ENCODE data around the gene DLG1.
A peak's percentile ranks its signal among the peaks of the same experiment; 100 is the strongest.

The DLG1 gene

GRCh38 chr3:197008436-197009209 lies 289.8 kb downstream of the DLG1 start:
- DNase-seq, result no peak

- no peak for DNase-seq
Measured at GRCh38 chr3:197007953-197008352, 290.5 kb downstream of the DLG1 start.

GRCh38 chr3:197007296-197007940 lies 291.0 kb downstream of the DLG1 start:
- DNase-seq, result no peak

GRCh38 chr3:197006860-197007259 lies 291.6 kb downstream of the DLG1 start:
- DNase-seq, result no peak

GRCh38 chr3:197006446-197006845 lies 292.0 kb downstream of the DLG1 start:
- DNase-seq, result no peak

GRCh38 chr3:197003461-197004385 lies 294.7 kb downstream of the DLG1 start:
- DNase-seq, result no peak

- DNase-seq, result peak; percentile 38
Measured at GRCh38 chr3:197002701-197003454, 295.5 kb downstream of the DLG1 start.

- DNase-seq, result no peak
Measured at GRCh38 chr3:197001972-197002700, 296.3 kb downstream of the DLG1 start.

- DNase-seq, result no peak
Measured at GRCh38 chr3:197001106-197001971, 297.1 kb downstream of the DLG1 start.

- no peak for DNase-seq
Measured at GRCh38 chr3:197000211-197000610, 298.2 kb downstream of the DLG1 start.

GRCh38 chr3:196998966-196999760 lies 299.2 kb downstream of the DLG1 start:
- DNase-seq, result no peak

GRCh38 chr3:196997311-196997710 lies 301.1 kb downstream of the DLG1 start:
- DNase-seq, result no peak

GRCh38 chr3:196996454-196997265 lies 301.8 kb downstream of the DLG1 start:
- DNase-seq, result peak; percentile 59

- no peak for DNase-seq
Measured at GRCh38 chr3:196995646-196996355, 302.6 kb downstream of the DLG1 start.

GRCh38 chr3:196995027-196995426 lies 303.4 kb downstream of the DLG1 start:
- no peak for DNase-seq

- DNase-seq, result no peak
Measured at GRCh38 chr3:196994056-196994455, 304.4 kb downstream of the DLG1 start.

Measured in NCI-H1436 treated with DMSO at 0.1 percent for 48 hours (cell line).